H9 (cell line): ENCODE results near the gene PPP1R7. TPM values are rescaled to one million over a fixed set of nuclear protein-coding genes. Genes with fewer than 3 reads are reported as not detected.

Experiments used
- DNase-seq: peaks from one replicate; pipeline ENCODE4 v3.0.0-alpha.2; 2017
- H2AFZ ChIP-seq: one replicate; pipeline ENCODE4 v1.6.1; 2013; ENCODE audit warnings: mild to moderate bottlenecking, low read length, control low read depth, moderate library complexity
- H2AK5ac ChIP-seq: 2 replicates; pipeline ENCODE4 v1.6.1; 2013; ENCODE audit warnings: low read length, control low read depth, mixed read lengths; ENCODE audit not compliant: insufficient read length
- H2BK120ac ChIP-seq: one replicate; pipeline ENCODE4 v1.6.1; 2013; ENCODE audit warnings: low read depth, mild to moderate bottlenecking, low read length, control low read depth, inconsistent platforms; ENCODE audit not compliant: poor library complexity, severe bottlenecking
- H2BK12ac ChIP-seq: 2 replicates; pipeline ENCODE4 v1.6.1; 2013; ENCODE audit warnings: low read length, control low read depth, mixed read lengths, low read depth; ENCODE audit not compliant: insufficient read length
- H2BK15ac ChIP-seq: 2 replicates; pipeline ENCODE4 v1.6.1; 2013; ENCODE audit warnings: low read depth, low read length, control low read depth
- H2BK20ac ChIP-seq: one replicate; pipeline ENCODE4 v1.6.1; 2013; ENCODE audit warnings: low read depth, mild to moderate bottlenecking, low read length, control low read depth, inconsistent platforms; ENCODE audit not compliant: poor library complexity, severe bottlenecking
- H2BK5ac ChIP-seq: 2 replicates; pipeline ENCODE4 v1.6.1; 2013; ENCODE audit warnings: low read length, control low read depth, mixed read lengths; ENCODE audit not compliant: insufficient read length
- H3K14ac ChIP-seq: 2 replicates; pipeline ENCODE4 v1.6.1; 2013; ENCODE audit warnings: low read length, control low read depth; ENCODE audit not compliant: insufficient read depth
- H3K18ac ChIP-seq: 2 replicates; pipeline ENCODE4 v1.6.1; 2013; ENCODE audit warnings: low read depth, mild to moderate bottlenecking, mixed read lengths, low read length, control low read depth; ENCODE audit not compliant: insufficient read length
- H3K23ac ChIP-seq: 2 replicates; pipeline ENCODE4 v1.6.1; 2013; ENCODE audit warnings: low read length, control low read depth, mixed read lengths, low read depth; ENCODE audit not compliant: insufficient read length
- H3K23me2 ChIP-seq: 2 replicates; pipeline ENCODE4 v1.6.1; 2013; ENCODE audit warnings: low read depth, mild to moderate bottlenecking, mixed read lengths, low read length, control low read depth; ENCODE audit not compliant: insufficient read length, poor library complexity, severe bottlenecking
- H3K27ac ChIP-seq: 2 replicates; pipeline ENCODE4 v1.5.1; 2013; ENCODE audit warnings: low read length, control low read depth, mixed read lengths, low read depth; ENCODE audit not compliant: insufficient read length
- H3K27me3 ChIP-seq: 2 replicates; pipeline ENCODE4 v1.6.1; 2013; ENCODE audit warnings: low read length, control low read depth, inconsistent platforms; ENCODE audit not compliant: insufficient read depth
- H3K4ac ChIP-seq: 2 replicates; pipeline ENCODE4 v1.6.1; 2013; ENCODE audit warnings: low read depth, mild to moderate bottlenecking, control low read depth, inconsistent platforms, low read length, moderate library complexity
- H3K4me1 ChIP-seq: 2 replicates; pipeline ENCODE4 v1.6.1; 2013; ENCODE audit warnings: low read length, control low read depth, inconsistent platforms; ENCODE audit not compliant: insufficient read depth
- H3K4me2 ChIP-seq: 2 replicates; pipeline ENCODE4 v1.6.1; 2013; ENCODE audit warnings: low read length, control low read depth, mixed read lengths; ENCODE audit not compliant: insufficient read length, insufficient read depth
- H3K56ac ChIP-seq: 2 replicates; pipeline ENCODE4 v1.6.1; 2013; ENCODE audit warnings: low read depth, mild to moderate bottlenecking, mixed read lengths, low read length, control low read depth; ENCODE audit not compliant: insufficient read length
- H3K79me1 ChIP-seq: 2 replicates; pipeline ENCODE4 v1.6.1; 2013; ENCODE audit warnings: low read depth, mild to moderate bottlenecking, moderate library complexity, low read length, control low read depth, inconsistent platforms; ENCODE audit not compliant: insufficient read depth, poor library complexity, severe bottlenecking
- H3K79me2 ChIP-seq: 2 replicates; pipeline ENCODE4 v1.6.1; 2013; ENCODE audit warnings: low read length, control low read depth, inconsistent platforms; ENCODE audit not compliant: insufficient read depth
- H3K9ac ChIP-seq: 2 replicates; pipeline ENCODE4 v1.6.1; 2013; ENCODE audit warnings: low read length, control low read depth, mixed read lengths; ENCODE audit not compliant: insufficient read length; ENCODE audit errors: extremely low read depth
- H3K9me3 ChIP-seq: one replicate; pipeline ENCODE4 v1.6.1; 2013; ENCODE audit warnings: low read depth, low read length, inconsistent platforms; ENCODE audit not compliant: control insufficient read depth
- H3T11ph ChIP-seq: one replicate; pipeline ENCODE4 v1.6.1; 2013; ENCODE audit warnings: mild to moderate bottlenecking, low read length, control low read depth, inconsistent platforms
- H4K20me1 ChIP-seq: one replicate; pipeline ENCODE4 v1.6.1; 2013; ENCODE audit not compliant: control insufficient read depth, insufficient read length, insufficient read depth
- H4K5ac ChIP-seq: 2 replicates; pipeline ENCODE4 v1.6.1; 2013; ENCODE audit warnings: low read depth, mild to moderate bottlenecking, mixed read lengths, low read length, control low read depth; ENCODE audit not compliant: insufficient read length
- H4K8ac ChIP-seq: replicated peaks from 2 replicates; pipeline ENCODE4 v1.6.1; 2013; ENCODE audit warnings: low read length, control low read depth, mixed read lengths, low read depth; ENCODE audit not compliant: insufficient read length
- H4K91ac ChIP-seq: 2 replicates; pipeline ENCODE4 v1.6.1; 2013; ENCODE audit warnings: low read depth, mild to moderate bottlenecking, moderate library complexity, mixed read lengths, low read length, control low read depth; ENCODE audit not compliant: insufficient read length
- H3K27ac Mint-ChIP-seq, 3 experiments: 2 replicates in 2 of 3; 3 replicates in 1 of 3; pipeline ENCODE4 v1.8.0; 2020 to 2021; ENCODE audit warnings: mixed read lengths in 3 of 3, mild to moderate bottlenecking in 1 of 3, moderate library complexity in 1 of 3
- H3K27me3 Mint-ChIP-seq: 2 replicates; pipeline ENCODE4 v1.8.0; 2021; ENCODE audit warnings: low read depth, mild to moderate bottlenecking, moderate library complexity, mixed read lengths
- H3K36me3 Mint-ChIP-seq, 3 experiments: 2 replicates in 2 of 3; 3 replicates in 1 of 3; pipeline ENCODE4 v1.8.0; 2020 to 2021; ENCODE audit warnings: low read depth in 3 of 3, mixed read lengths in 3 of 3; ENCODE audit not compliant: insufficient read depth in 1 of 3
- H3K4me1 Mint-ChIP-seq, 2 experiments: 2 replicates each; pipeline ENCODE4 v1.8.0; 2020; ENCODE audit warnings: mixed read lengths in 2 of 2
- H3K4me3 Mint-ChIP-seq, 2 experiments: 2 replicates in 1 of 2; 3 replicates in 1 of 2; pipeline ENCODE4 v1.8.0; 2020 to 2021; ENCODE audit warnings: mild to moderate bottlenecking in 2 of 2, mixed read lengths in 2 of 2, moderate library complexity in 1 of 2
- H3K9me3 Mint-ChIP-seq, 2 experiments: 2 replicates in 1 of 2; 3 replicates in 1 of 2; pipeline ENCODE4 v1.8.0; 2020; ENCODE audit warnings: mild to moderate bottlenecking in 2 of 2, mixed read lengths in 2 of 2, moderate library complexity in 1 of 2
- CTCF ChIP-seq: fragments of 200-600 bp; sonication (generic); conservative IDR thresholded peaks from 3 replicates; pipeline ENCODE4 v1.8.0; 2021; ENCODE audit warnings: antibody characterized with exemption, mild to moderate bottlenecking
- whole genome bisulfite sequencing: extraction: QIAGEN DNeasy Blood & Tissue Kit; methylation state at CpG from one replicate; pipeline ENCODE4 v1.1.7; 2013; ENCODE audit warnings: missing lambda C conversion rate, low lambda C conversion rate, mixed read lengths; ENCODE audit not compliant: insufficient read length; ENCODE audit errors: extremely low coverage; 5-methylcytosine and 5-hydroxymethylcytosine counted together
- total RNA-seq: library from RNA; stranded (reverse); gene quantifications from 2 replicates; pipeline ENCODE4 v1.2.1, GENCODE V29; 2021

Gene PPP1R7
- total RNA-seq, 1 experiment from 2014 or later: 60.2 TPM

GRCh38 chr2:241156971-241157441 lies 6.7 kb downstream of the PPP1R7 start:
- H3K4me2 ChIP-seq: no peak overlapping the region
- H3K79me1 ChIP-seq: no peaks in the 10 kb centered on the region
- no peaks in the 10 kb centered on the region for H3K9me3 ChIP-seq
- peaks cover 0 to 35% (median 28%) of the 10 kb centered on the region in 3 experiments; a peak in 5 of 7 replicates for H3K36me3 Mint-ChIP-seq
- no peak overlapping the region for H2BK20ac ChIP-seq
- no peak overlapping the region for H3K18ac ChIP-seq
- no peak for DNase-seq
- H2BK5ac ChIP-seq: no peak overlapping the region
- H4K20me1 ChIP-seq: no peaks in the 10 kb centered on the region
- no peak overlapping the region for H2BK120ac ChIP-seq
- no peak overlapping the region for H2BK15ac ChIP-seq
- no peak overlapping the region for H3K14ac ChIP-seq
- no peak for TF ChIP-seq CTCF
- H3K23me2 ChIP-seq: no peaks in the 10 kb centered on the region
- H3K4me1 Mint-ChIP-seq: peaks cover 10 to 13% of the 10 kb centered on the region in 2 experiments
- H3K27me3 ChIP-seq: no peaks in the 10 kb centered on the region
- H4K8ac ChIP-seq: no peak overlapping the region
- no peak overlapping the region for H4K91ac ChIP-seq
- WGBS: no CpG with 5 or more reads among the region's 5 CpGs
- peaks cover 3% of the 10 kb centered on the region; the same call in 1 of the 2 replicates for H3K4me1 ChIP-seq
- H3K23ac ChIP-seq: no peak overlapping the region
- H3K4me3 Mint-ChIP-seq: no peak overlapping the region
- peak overlapping the region; percentile 2 for H3K9ac ChIP-seq
- H3K27ac ChIP-seq: no peak overlapping the region
- no peak overlapping the region for H2BK12ac ChIP-seq
- no peak overlapping the region for H2AFZ ChIP-seq
- H3K79me2 ChIP-seq: no peaks in the 10 kb centered on the region
- no peak overlapping the region for H2AK5ac ChIP-seq
- H3K27ac Mint-ChIP-seq: peak overlapping the region in 1 of 3 experiments; percentile 28; a peak in 1 of 7 replicates
- H4K5ac ChIP-seq: no peak overlapping the region
- no peaks in the 10 kb centered on the region for H3K9me3 Mint-ChIP-seq
- no peak overlapping the region for H3K56ac ChIP-seq
- no peak overlapping the region for H3T11ph ChIP-seq
- H3K27me3 Mint-ChIP-seq: no peaks in the 10 kb centered on the region
- H3K4ac ChIP-seq: no peak overlapping the region
